ENCODE results near the gene GDPD3.
"Not testable (repeated sequence)": the region's sequence is repeated elsewhere in the genome, so short reads cannot be mapped to it uniquely, and the experiment has no call there.

GDPD3 gene

DNA sequence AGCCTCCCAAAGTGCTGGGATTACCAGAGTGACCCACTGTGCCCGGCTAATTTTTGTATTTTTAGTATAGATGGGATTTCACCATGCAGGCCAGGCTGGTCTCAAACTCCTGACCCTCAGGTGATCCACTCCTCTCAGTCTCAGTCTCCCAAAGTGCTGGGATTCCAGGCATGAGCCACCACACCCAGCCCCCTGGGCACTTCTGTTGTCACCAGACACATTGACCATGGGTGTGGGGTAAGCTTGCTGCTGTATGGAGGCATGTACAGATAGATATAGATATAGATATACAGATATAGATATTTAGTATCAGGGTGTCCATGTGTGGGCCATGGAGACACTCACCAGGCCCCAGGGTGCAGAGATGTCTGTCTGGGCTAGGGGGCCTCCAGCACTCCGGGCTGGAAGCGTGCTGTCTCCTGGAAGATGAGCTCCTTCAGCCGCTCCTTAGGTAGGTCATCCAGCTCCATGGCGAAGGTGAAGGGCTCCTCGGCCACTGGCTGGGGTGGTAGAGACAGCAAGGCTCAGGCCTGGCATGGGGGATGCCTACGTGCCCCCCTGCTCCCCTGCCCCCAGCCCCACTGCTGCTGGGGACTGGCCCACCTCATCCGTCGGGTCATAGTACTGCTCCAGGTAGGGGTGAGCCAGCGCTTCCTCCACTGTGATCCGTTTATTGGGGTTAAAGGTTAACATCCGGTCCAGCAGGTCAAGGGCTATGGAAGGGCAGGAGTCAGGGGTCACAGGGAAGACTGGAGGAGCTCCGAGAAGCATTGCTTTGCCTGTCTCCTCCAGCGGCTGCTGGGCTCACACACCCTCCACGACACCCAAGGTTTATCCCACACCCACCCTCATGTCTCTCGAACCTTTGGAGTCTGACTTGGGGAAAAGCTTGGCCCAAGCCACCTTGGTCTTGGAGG is 3.2 kb upstream of the GDPD3 start:
- ChIA-PET POLR2A (interaction anchor here (1.9 kb wide), 1 partner anchor 67 kb away, joined by 6 read pairs; the partner anchor contains the start of gene CORO1A), CTCF (interaction anchor here (1.1 kb wide), 1 partner anchor 24 kb away, joined by 3 read pairs; no protein-coding TSS in a partner anchor)
- TF ChIP-seq SP1 (IDR thresholded peaks at IDR 0.05): no peak
- TF ChIP-seq ARNT (IDR thresholded peaks at IDR 0.05): no peak
- TF ChIP-seq NFRKB (IDR thresholded peaks at IDR 0.05): no peak
- TF ChIP-seq ZNF384 (IDR thresholded peaks at IDR 0.05): no peak
- no peak for DNase-seq (ENCODE audit: extremely low spot score)

DNA sequence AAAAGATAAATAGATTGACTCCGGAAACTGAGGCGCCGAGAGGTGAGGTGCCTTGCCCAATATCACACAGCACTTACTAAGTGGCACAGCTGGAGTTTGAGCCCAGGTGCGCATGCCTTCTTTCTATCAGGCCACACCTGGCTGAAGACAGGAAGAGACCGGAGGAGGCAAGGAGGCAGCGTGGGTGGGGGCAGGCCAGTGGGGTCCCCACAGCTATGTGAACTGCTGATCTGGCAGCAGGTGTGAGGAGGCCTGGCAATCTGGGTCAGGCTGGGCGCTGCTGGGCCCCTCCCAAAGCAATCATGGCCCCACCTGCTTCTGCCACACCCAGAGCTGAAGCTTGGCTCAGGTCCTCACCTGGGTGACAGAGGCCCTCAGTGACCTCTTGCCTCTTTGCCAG is 1.9 kb upstream of the GDPD3 start:
- DNase-seq (ENCODE audit: extremely low spot score): no peak
- POLR2A ChIA-PET: interaction anchor here (1.1 kb wide), 2 partner anchors 10 to 23 kb away, joined by 3 to 5 read pairs; partner anchors contain the start of gene TBX6
- CTCF ChIA-PET: interaction anchor here (4.4 kb wide), 1 partner anchor 23 kb away, joined by 36 read pairs; the partner anchor contains the start of gene TBX6
- no peak for TF ChIP-seq L3MBTL2 (conservative IDR thresholded peaks at IDR 0.05)

DNA sequence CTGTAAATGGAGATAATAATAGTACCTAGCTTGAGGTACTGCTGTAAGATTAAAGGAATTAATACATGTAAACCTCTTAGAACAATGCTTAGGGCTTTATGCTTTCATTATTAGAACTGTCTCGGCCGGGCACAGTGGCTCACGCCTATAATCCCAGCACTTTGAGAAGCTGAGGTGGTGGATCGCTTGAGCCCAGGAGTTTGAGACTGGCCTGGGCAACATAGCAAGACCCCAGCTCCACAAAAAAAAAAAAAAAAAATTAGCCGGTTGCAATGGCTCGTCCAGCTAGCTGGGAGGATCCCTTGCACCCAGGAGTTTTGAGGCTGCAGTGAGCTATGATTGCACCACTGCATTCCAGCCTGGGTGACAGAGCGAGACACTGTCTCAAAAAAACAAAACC is 1.5 kb upstream of the GDPD3 start:
- ChIA-PET CTCF (interaction anchor here (4.4 kb wide), 1 partner anchor 22 kb away, joined by 36 read pairs; the partner anchor contains the start of gene TBX6), POLR2A (interaction anchor here (1.1 kb wide), 2 partner anchors 10 to 23 kb away, joined by 3 to 5 read pairs; partner anchors contain the start of gene TBX6)
- not testable (repeated sequence) for DNase-seq (ENCODE audit: extremely low spot score)

DNA sequence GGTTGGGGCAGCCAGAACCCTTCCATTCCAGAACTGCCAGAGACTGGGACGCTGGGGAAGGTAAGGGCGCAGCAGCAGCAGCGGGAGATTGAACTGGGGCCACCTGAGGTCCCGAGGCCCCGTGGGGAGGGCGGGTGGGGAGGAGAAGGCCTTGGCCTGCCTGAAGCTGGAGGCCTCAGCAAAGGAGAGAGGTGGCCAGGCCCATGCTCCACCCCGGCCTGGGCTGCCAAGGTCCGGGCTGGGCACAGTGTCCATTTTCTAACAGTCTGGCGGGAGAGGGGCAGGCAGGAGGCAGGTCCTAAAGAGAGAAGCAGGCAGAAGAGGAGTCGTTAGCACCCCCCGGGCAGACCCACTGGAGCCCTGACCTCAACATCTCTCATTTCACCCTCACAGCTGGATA is 1.1 kb upstream of the GDPD3 start:
- CTCF ChIA-PET: interaction anchor here (4.4 kb wide), 1 partner anchor 22 kb away, joined by 36 read pairs; the partner anchor contains the start of gene TBX6
- TF ChIP-seq TARDBP (IDR thresholded peaks at IDR 0.05): no peak
- TF ChIP-seq, protein P1, sequence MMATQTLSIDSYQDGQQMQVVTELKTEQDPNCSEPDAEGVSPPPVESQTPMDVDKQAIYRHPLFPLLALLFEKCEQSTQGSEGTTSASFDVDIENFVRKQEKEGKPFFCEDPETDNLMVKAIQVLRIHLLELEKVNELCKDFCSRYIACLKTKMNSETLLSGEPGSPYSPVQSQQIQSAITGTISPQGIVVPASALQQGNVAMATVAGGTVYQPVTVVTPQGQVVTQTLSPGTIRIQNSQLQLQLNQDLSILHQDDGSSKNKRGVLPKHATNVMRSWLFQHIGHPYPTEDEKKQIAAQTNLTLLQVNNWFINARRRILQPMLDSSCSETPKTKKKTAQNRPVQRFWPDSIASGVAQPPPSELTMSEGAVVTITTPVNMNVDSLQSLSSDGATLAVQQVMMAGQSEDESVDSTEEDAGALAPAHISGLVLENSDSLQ (IDR thresholded peaks at IDR 0.05): no peak
- no peak for TF ChIP-seq FOXM1 (IDR thresholded peaks at IDR 0.05; ENCODE audit: borderline replicate concordance)
- TF ChIP-seq SP1 (IDR thresholded peaks at IDR 0.05): no peak
- TF ChIP-seq L3MBTL2 (conservative IDR thresholded peaks at IDR 0.05): no peak
- TF ChIP-seq CTBP1 (IDR thresholded peaks at IDR 0.05; ENCODE audit: borderline replicate concordance): no peak
- DNase-seq (ENCODE audit: extremely low spot score): no peak
- POLR2A ChIA-PET: interaction anchor here (0.9 to 1.1 kb wide), 4 partner anchors 9 to 22 kb away, joined by 3 to 5 read pairs (median 3); partner anchors contain the start of genes MAPK3 and TBX6

DNA sequence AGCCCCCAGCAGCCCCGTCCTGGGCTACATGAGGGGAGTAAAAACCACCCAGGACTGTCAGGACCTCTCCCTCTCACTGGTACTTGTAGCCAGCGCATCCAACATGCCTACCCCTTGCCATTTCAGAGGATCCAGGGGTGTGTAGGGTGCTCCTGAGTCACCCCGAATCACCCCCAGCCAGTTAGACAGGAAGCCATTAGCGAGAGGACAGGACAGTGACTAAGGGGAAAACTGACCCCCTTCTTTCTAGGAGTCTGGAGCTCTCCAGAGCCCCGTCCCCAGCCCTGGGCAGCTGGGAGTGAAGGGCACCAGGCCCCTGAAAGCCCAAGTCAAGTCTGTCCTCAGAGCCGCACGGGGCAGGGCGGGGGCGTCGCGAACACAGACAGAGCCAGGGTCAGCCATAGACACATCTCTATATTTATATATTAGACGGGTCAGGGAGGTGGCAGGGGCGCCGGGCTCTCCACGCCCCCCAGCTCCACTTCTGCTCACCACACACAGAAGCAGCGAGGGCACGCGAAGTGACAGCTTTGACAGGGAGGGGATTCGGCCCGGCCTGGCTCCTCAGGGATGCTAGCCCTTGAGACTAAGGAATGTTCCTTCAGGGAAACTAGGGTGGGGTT is 485 bp upstream of the GDPD3 start:
- POLR2A ChIA-PET: interaction anchor here (0.9 to 1.0 kb wide), 2 partner anchors 10 to 11 kb away, joined by 3 read pairs; partner anchors contain the start of gene MAPK3
- no peak for DNase-seq (ENCODE audit: extremely low spot score)

DNA sequence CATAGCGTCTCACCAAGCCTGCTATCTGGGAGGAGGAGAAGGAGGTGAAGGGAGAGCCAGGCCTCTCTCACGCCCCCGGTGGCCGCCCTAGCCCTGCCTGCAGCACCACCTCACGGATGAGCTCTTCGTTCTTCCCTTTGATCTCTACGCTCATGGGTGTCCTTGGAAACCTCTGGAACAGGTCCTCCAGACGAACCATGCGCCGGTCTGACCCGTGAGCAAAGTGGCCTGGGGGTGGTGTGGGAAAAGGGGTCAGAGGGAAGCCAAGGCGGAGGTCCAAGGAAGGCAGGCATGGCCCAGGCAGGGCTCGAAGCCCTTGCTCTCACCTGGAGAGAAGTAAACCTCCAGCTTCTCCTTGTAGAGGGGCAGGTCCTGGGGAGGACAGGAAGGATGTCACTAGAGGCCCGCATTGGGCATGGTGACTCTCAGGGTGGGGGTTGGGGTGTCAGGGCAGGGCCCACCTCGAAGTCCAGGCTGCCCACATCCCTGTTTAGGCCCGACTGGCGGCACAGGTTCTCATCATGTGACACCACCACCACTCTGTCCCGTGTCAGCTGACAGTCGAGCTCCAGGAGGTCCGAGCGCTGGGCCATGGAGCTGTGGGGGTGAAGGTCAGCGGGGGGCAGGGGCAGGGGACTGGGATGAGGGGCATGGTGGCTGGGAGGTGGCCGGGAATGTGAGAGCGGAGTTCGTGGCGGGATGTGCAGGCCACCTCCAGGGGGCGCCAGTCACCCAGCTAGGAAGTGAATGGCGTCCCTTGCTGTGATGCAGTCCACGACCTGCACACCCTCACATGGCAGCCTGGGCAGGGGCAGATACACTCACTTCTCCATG is 923 bp downstream of the GDPD3 start:
- TF ChIP-seq ELF4 (IDR thresholded peaks at IDR 0.05) (no peak), ARNT (IDR thresholded peaks at IDR 0.05) (0 out of 2 replicates have a peak, but pooled peaks have one; percentile 55)
- CTCF ChIA-PET: interaction anchor here (0.6 to 4.4 kb wide), 17 partner anchors 9 to 503 kb away, joined by 3 to 36 read pairs (median 4); partner anchors contain the start of genes ALDOA, DCTPP1 and TBX6
- DNase-seq (ENCODE audit: extremely low spot score): peak; percentile 95
- POLR2A ChIA-PET: interaction anchor here (0.8 to 1.9 kb wide), 10 partner anchors 8 to 71 kb away, joined by 3 to 15 read pairs (median 4); partner anchors contain the start of genes ALDOA, CORO1A, MAPK3 and TBX6

More for the DNA sequence above, 485 bp upstream of the GDPD3 start:
- CTCF ChIA-PET: interaction anchor here (4.4 kb wide), 1 partner anchor 21 kb away, joined by 36 read pairs; the partner anchor contains the start of gene TBX6
- TF ChIP-seq FOXK2 (IDR thresholded peaks at IDR 0.05): no peak
- TF ChIP-seq SUZ12 (IDR thresholded peaks at IDR 0.05): no peak
- TF ChIP-seq L3MBTL2 (conservative IDR thresholded peaks at IDR 0.05): no peak
- no peak for TF ChIP-seq ELF4 (IDR thresholded peaks at IDR 0.05)
- no peak for TF ChIP-seq ARNT (IDR thresholded peaks at IDR 0.05)
- no peak for TF ChIP-seq HDGF (IDR thresholded peaks at IDR 0.05; ENCODE audit: borderline replicate concordance)
- no peak for TF ChIP-seq ZNF384 (IDR thresholded peaks at IDR 0.05)
- TF ChIP-seq TARDBP (IDR thresholded peaks at IDR 0.05): no peak

DNA sequence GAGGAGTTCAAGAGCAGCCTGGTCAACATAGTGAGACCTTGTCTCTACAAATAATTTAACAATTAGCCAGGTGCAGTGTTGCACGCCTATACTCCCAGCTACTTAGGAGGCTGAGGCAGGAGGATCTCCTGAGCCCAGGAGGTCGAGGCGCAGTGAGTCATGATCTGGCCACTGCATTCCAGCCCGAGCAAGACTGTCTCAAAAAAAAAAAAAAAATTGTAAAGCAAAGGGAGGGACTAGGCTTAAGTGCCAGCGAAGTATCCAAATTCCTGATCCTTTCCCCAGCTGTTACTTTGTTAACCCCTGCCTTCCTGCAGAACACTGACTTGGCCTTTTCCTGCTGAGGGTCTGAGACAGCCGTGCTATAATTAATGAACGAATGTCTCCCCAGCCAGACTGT is 2.7 kb downstream of the GDPD3 start:
- ChIA-PET CTCF (interaction anchor here (1.1 kb wide), 1 partner anchor 18 kb away, joined by 4 read pairs; no protein-coding TSS in a partner anchor), POLR2A (interaction anchor here (1.3 to 2.4 kb wide), 3 partner anchors 19 to 73 kb away, joined by 3 to 15 read pairs (median 5); partner anchors contain the start of genes CORO1A and TBX6)
- no peak for DNase-seq (ENCODE audit: extremely low spot score)
- no peak for TF ChIP-seq ARNT (IDR thresholded peaks at IDR 0.05)
- TF ChIP-seq TARDBP (IDR thresholded peaks at IDR 0.05): no peak
- no peak for TF ChIP-seq HDGF (IDR thresholded peaks at IDR 0.05; ENCODE audit: borderline replicate concordance)
- TF ChIP-seq, protein P1 (IDR thresholded peaks at IDR 0.05): no peak
- no peak for TF ChIP-seq BHLHE40 (IDR thresholded peaks at IDR 0.05; ENCODE audit: borderline replicate concordance)

Data from HEK293T (cell line).